Activated naive CD4-positive, alpha-beta T cell treated with anti-CD3 and anti-CD28 coated beads, Interleukin-2, amount 10 ng/mL, durations not matched to agents 7 days and 5 days (primary cell): ENCODE results near the gene HHLA2.
A peak's percentile ranks its signal among the peaks of the same experiment; 100 is the strongest.

Experiments used
- CTCF ChIA-PET: fragments of 350-600 bp; sonication (Branson Sonifier 250); formaldehyde crosslinking; loops from one replicate; lab custom pipeline; 2021; ENCODE audit warnings: antibody characterized with exemption; lab: Charles Lee
- DNase-seq: peaks from one replicate; pipeline ENCODE4 v3.0.0-alpha.2; 2020
- H3K27ac Mint-ChIP-seq: one replicate; pipeline ENCODE4 v1.8.0; 2021; ENCODE audit warnings: mild to moderate bottlenecking, moderate library complexity, mixed read lengths
- H3K27me3 Mint-ChIP-seq: one replicate; pipeline ENCODE4 v1.8.0; 2021; ENCODE audit warnings: mild to moderate bottlenecking, mixed read lengths
- H3K36me3 Mint-ChIP-seq: one replicate; pipeline ENCODE4 v1.8.0; 2021; ENCODE audit warnings: mixed read lengths
- H3K4me1 Mint-ChIP-seq: one replicate; pipeline ENCODE4 v1.8.0; 2021; ENCODE audit warnings: mixed read lengths
- H3K4me3 Mint-ChIP-seq: one replicate; pipeline ENCODE4 v1.8.0; 2021; ENCODE audit warnings: mild to moderate bottlenecking, moderate library complexity, mixed read lengths
- H3K9me3 Mint-ChIP-seq: one replicate; pipeline ENCODE4 v1.8.0; 2021; ENCODE audit warnings: mixed read lengths

The HHLA2 gene

DNA sequence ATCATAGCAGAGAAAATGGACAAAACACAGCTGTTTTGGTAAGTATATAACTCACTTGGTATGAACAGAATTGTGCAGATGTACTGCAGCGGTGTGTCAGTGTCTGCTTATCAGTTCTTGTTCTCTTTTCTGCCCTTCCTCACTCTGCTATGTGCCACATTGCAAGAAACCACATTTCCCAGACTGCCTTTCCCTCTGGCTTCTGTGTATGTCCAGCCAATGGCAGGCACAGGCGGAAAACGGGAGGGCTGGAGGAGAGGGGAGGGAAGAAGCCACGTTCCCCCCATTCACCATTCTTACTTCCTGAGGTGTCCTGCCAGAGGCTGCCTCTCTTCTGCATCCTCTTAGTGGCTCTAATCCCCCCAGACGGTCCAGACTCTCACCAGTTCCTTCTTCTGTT lies 15.4 kb downstream of the HHLA2 start:
- CTCF ChIA-PET = interaction anchor here (1.2 kb wide), 1 partner anchor 10 kb away, joined by 4 read pairs; no protein-coding TSS in a partner anchor
- peaks cover 35% of the 10 kb centered on the region for H3K36me3 Mint-ChIP-seq
- no peak for DNase-seq

DNA sequence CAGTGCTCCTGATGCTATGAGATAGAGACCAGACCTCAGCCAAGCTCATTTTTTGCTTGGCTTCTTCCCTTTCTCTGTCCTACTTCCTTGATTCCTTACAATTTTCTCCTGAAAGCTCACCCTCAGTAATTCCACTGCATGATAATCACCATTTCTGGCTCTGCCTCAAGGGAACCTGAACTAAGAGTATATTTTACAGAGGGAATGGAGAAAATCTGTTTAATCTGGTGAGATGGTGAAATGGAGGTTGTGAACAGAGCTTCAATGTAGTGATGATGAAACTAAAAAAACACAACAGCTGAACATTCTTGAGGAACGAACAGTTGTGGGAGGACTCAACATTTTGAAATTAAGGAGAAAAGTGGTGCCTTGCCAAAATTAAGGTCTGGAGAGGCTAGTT lies 16.3 kb downstream of the HHLA2 start:
- Mint-ChIP-seq H3K9me3 (peaks cover 8% of the 10 kb centered on the region), H3K4me1 (no peaks in the 10 kb centered on the region), H3K36me3 (peaks cover 37% of the 10 kb centered on the region), H3K27me3 (peaks cover 10% of the 10 kb centered on the region), H3K27ac (no peak overlapping the region), H3K4me3 (no peak overlapping the region)
- DNase-seq = no peak
- CTCF ChIA-PET = no interaction called here

More for the DNA sequence above, 15.4 kb downstream of the HHLA2 start:
- peaks cover 10% of the 10 kb centered on the region for H3K27me3 Mint-ChIP-seq
- no peak overlapping the region for H3K4me3 Mint-ChIP-seq
- H3K9me3 Mint-ChIP-seq = peaks cover 8% of the 10 kb centered on the region
- H3K27ac Mint-ChIP-seq = no peak overlapping the region
- H3K4me1 Mint-ChIP-seq = no peaks in the 10 kb centered on the region

DNA sequence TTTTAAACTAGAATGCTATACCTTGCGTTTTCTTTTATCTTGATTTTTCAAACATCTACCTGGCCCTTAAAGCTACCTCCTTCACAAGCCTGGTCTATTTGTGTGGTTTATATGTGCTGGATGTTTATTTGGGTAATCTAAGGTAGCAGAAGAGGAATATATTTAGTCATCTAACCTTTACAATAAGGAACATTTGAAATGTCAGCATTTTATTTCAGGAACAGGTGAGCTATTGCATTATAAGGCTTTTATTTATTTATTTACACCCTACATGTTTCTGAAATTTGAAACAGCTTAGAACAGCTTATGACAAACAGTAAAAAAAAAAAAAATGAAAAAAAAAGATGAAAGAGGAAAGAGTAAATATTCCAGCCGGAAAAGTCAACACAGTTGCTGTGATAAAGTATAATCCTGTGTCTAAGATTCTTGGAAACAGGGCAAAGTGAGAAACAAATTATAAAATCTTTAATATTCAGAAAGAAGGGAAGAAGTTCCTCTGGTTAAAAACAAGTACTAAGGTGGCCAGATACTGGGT lies 19.5 kb downstream of the HHLA2 start:
- DNase-seq = no peak
- H3K27me3 Mint-ChIP-seq = peaks cover 10% of the 10 kb centered on the region
- no peaks in the 10 kb centered on the region for H3K9me3 Mint-ChIP-seq
- peaks cover 26% of the 10 kb centered on the region for H3K36me3 Mint-ChIP-seq
- CTCF ChIA-PET = interaction anchor here (0.7 to 1.2 kb wide), 3 partner anchors 13 to 163 kb away, joined by 3 to 5 read pairs (median 3); no protein-coding TSS in a partner anchor
- H3K27ac Mint-ChIP-seq = no peak overlapping the region
- H3K4me1 Mint-ChIP-seq = peaks cover 13% of the 10 kb centered on the region
- no peak overlapping the region for H3K4me3 Mint-ChIP-seq

DNA sequence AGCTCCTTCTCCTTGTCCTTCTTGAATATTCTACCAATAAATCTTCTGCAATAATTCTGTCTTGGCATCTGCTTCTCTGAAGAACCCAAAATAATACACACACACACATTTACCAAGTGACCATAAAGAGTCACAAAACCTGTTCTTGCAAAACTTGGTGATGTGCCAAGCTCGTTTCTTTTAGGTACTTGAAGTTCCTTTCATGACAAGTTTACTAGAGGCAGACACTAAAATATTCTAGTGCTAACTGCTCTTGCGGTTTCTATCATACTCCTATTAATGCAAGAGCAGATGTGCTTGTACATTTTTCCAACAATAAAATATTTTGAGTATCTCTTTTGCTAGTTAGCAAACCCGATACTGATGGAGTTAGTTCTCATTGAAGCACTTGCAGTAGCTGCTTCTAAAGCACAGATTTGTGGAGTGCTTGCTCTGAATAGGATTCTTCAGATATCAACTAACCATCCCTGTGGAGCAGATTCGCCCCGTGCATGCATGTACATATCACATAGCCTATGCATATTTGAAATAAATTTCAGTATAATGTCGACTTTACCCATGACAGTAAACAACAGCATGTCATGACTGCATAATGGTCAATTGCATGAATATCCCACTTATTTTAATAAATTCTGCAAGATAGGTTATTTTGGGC lies 23.2 kb downstream of the HHLA2 start:
- Mint-ChIP-seq H3K9me3 (no peaks in the 10 kb centered on the region), H3K4me1 (peaks cover 28% of the 10 kb centered on the region), H3K27ac (no peak overlapping the region), H3K4me3 (no peak overlapping the region), H3K36me3 (peaks cover 18% of the 10 kb centered on the region), H3K27me3 (no peaks in the 10 kb centered on the region)
- DNase-seq = no peak
- CTCF ChIA-PET = interaction anchor here (1.1 kb wide), 1 partner anchor 166 kb away, joined by 3 read pairs; no protein-coding TSS in a partner anchor

DNA sequence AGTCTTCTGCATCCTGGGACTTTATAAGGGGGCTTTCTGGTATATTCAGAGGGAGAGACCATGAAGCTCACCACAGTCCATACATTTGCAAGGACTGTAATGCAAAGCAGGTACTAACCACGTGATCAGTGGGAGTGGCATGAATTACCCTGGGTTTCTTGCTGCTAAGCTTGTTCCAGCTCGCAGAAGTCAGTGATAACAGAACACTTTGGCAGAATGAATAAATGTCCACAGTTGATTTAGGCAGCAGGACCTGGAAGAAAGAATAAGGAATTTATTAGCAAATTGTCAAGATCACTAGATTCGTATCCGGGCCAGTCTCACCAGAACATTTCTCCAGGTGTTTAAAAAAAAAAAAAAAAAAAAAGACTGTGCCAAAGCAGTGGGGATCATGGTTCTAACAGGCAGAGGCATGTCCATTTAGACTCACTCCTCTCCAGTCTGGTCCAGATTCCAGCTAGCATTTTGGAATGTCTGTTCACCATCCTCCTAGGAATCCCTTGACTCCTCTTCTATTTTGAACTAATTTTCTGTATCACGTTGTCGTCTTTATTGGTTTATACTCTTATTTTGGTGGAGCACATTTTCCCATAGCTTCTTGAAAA lies 24.5 kb downstream of the HHLA2 start:
- peaks cover 33% of the 10 kb centered on the region for H3K4me1 Mint-ChIP-seq
- H3K27me3 Mint-ChIP-seq = no peaks in the 10 kb centered on the region
- no peak overlapping the region for H3K27ac Mint-ChIP-seq
- DNase-seq = no peak
- CTCF ChIA-PET = interaction anchor here (2.0 kb wide), 1 partner anchor 9 kb away, joined by 4 read pairs; no protein-coding TSS in a partner anchor
- peaks cover 7% of the 10 kb centered on the region for H3K9me3 Mint-ChIP-seq
- no peak overlapping the region for H3K4me3 Mint-ChIP-seq
- H3K36me3 Mint-ChIP-seq = peaks cover 27% of the 10 kb centered on the region

DNA sequence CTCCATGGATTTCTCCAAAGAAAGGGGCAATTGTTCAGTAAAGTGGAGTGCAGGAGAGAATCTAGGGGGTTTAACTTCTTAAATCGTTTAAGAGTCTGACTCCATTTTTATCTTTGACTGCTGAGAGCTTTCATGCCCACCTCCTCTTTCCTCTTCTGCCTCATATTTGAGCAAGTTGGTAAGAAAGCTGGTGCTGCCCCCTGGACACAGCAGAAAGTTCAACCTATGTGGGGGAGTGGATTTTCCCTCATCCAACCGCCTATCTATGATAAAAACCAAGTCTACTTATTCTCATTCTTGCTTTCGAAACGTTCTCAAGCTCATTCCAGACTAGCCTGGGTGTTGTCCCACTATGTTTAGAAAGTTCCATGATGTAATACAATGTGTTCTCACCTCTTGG lies 26.0 kb downstream of the HHLA2 start:
- Mint-ChIP-seq H3K27ac (no peak overlapping the region), H3K36me3 (peaks cover 36% of the 10 kb centered on the region), H3K27me3 (no peaks in the 10 kb centered on the region), H3K9me3 (peaks cover 20% of the 10 kb centered on the region), H3K4me1 (peaks cover 44% of the 10 kb centered on the region), H3K4me3 (no peak overlapping the region)
- CTCF ChIA-PET = interaction anchor here (1.0 to 2.0 kb wide), 4 partner anchors 11 to 169 kb away, joined by 3 to 6 read pairs (median 4); no protein-coding TSS in a partner anchor
- DNase-seq = no peak

DNA sequence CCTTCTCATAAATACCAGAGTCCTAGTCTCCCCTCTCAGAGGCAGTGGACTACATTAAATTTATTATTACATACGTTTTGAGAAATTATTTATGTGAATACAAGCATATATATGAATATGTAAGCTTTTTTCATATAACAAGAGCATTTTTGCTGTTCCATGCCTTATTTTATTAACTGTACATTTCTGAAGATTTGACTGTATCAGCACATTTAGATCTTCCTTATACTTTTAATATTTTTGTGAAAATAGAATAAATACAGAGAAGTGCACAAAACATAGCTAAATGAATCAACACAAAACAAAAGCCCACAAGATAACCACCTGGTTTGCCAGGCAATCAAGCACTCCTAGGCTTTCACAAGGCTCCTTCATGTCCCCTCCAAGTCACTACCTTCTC lies 27.8 kb downstream of the HHLA2 start:
- Mint-ChIP-seq H3K27me3 (no peaks in the 10 kb centered on the region), H3K9me3 (peaks cover 23% of the 10 kb centered on the region), H3K4me1 (peaks cover 54% of the 10 kb centered on the region), H3K36me3 (peaks cover 40% of the 10 kb centered on the region), H3K4me3 (no peak overlapping the region), H3K27ac (no peak overlapping the region)
- no peak for DNase-seq
- CTCF ChIA-PET = no interaction called here

DNA sequence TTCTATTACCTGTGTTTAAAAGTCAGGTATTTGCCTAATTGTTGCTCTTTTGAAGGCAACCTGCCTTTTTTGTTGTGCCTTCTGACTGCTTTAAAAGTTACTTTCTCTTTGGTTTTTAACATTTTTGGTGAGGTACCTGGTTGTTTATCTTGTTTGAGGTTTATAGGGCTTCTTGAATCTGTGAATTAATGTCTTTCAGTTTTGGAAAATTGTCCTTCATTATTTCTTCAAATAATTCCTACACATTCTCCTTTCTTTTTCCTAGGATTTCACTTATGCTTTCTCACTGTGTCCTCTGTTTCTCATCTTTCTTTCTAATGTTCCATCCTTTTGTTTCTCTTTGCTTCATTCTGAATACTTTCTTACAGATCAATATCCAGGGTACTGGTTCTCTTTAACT lies 30.8 kb downstream of the HHLA2 start:
- Mint-ChIP-seq H3K4me3 (no peak overlapping the region), H3K9me3 (peaks cover 30% of the 10 kb centered on the region), H3K27me3 (no peaks in the 10 kb centered on the region), H3K4me1 (peaks cover 63% of the 10 kb centered on the region), H3K27ac (peak overlapping the region; percentile 39), H3K36me3 (peaks cover 51% of the 10 kb centered on the region)
- DNase-seq = no peak
- CTCF ChIA-PET = no interaction called here

DNA sequence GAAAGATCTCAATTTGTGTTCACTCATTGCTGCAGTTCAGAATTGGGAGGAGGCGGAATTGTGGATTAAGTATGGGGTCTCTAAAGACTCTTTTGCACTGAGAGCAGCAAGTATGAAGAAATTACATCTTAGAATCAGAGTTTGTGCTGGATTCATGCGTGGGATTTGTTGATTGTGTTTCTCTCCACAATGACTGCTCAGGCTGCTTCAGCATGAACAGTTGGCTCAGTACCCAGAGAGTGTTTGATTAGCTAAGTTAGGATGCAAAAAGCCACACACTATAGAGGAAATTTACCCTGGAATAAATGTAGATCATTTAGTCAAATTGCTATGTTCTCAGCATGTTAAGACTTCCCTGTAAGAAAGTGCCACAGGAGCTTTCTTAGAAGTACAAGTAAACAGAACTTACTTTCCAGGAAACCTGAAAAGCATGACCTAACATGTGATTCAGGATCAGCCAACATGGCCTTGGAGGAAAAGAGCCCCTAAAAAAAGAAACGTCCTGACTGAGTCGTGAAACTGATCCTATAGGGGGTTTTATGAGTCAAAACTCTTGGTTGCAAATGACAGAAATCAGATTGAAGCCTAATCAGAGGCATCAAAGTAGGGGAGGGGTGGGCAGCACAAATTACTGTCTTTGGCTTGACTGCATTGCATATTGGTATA lies 32.6 kb downstream of the HHLA2 start:
- no peak overlapping the region for H3K4me3 Mint-ChIP-seq
- CTCF ChIA-PET = no interaction called here
- H3K27ac Mint-ChIP-seq = peak overlapping the region; percentile 85
- no peaks in the 10 kb centered on the region for H3K27me3 Mint-ChIP-seq
- peaks cover 54% of the 10 kb centered on the region for H3K36me3 Mint-ChIP-seq
- DNase-seq = peak; percentile 31
- peaks cover 57% of the 10 kb centered on the region for H3K4me1 Mint-ChIP-seq
- peaks cover 30% of the 10 kb centered on the region for H3K9me3 Mint-ChIP-seq

DNA sequence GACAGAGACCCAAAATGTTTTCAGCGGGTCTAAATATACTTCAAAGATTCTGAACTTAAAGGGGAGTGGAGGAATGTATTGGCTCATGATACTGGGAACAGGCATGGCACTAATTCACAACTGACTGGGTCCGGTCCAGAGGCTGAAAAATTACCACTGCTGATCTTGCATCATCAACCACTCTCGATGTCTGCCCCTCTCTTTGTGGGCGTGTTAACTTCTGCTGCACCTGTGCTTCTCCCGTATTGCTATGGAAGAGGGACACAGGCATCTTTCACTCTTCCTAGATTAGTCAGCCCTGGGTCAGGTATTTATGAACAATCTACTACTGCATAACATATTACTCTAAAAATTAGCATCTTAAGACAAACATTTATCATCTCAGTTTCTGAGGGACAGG lies 33.2 kb downstream of the HHLA2 start:
- no peak for DNase-seq
- Mint-ChIP-seq H3K27ac (peak overlapping the region; percentile 85), H3K27me3 (no peaks in the 10 kb centered on the region), H3K9me3 (peaks cover 30% of the 10 kb centered on the region), H3K4me3 (no peak overlapping the region), H3K36me3 (peaks cover 52% of the 10 kb centered on the region), H3K4me1 (peaks cover 57% of the 10 kb centered on the region)
- CTCF ChIA-PET = interaction anchor here (0.7 kb wide), 1 partner anchor 14 kb away, joined by 3 read pairs; no protein-coding TSS in a partner anchor

DNA sequence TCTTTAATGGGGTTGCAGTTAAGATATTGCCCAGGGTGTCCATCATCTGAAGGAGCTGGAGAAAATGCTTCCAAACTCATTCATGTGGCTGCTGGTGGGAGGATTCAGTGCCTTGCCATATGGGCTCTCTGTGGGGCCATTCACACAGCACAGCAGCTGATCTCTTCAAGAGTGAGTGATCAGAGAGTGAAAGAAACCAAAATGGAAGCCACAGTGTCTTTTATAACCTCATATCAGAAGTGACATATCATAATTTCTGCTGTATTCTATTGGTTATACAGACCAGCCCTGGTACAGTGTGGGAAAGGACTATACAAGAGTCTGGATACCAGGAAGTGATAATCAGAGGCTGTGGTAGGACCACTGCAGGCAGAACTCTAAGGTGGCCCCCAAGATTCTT lies 33.6 kb downstream of the HHLA2 start:
- CTCF ChIA-PET = interaction anchor here (0.7 kb wide), 1 partner anchor 14 kb away, joined by 3 read pairs; no protein-coding TSS in a partner anchor
- peaks cover 30% of the 10 kb centered on the region for H3K9me3 Mint-ChIP-seq
- no peak overlapping the region for H3K4me3 Mint-ChIP-seq

DNA sequence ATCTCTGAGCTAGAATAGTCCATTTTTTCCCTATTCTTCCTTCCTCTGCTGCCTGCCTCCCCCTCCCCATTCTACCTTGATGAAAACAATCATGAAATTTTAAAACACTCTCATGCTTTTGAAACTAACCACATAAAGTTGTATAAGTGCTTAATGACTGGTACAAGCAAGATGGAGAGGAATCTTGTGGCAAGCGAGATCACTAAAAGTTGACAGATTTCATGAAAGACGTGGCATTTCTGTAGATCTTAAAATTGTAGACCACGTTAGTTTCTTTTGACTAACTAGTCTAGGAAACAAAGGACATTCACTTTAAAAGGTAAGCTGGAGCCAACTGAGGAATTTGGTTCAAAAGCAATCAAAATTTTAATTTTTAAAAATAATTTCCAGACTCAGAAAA lies 35.4 kb downstream of the HHLA2 start:
- no peak overlapping the region for H3K4me3 Mint-ChIP-seq
- CTCF ChIA-PET = no interaction called here

More for the DNA sequence above, 33.6 kb downstream of the HHLA2 start:
- Mint-ChIP-seq H3K27me3 (no peaks in the 10 kb centered on the region), H3K27ac (peak overlapping the region; percentile 85), H3K4me1 (peaks cover 57% of the 10 kb centered on the region), H3K36me3 (peaks cover 49% of the 10 kb centered on the region)
- no peak for DNase-seq

DNA sequence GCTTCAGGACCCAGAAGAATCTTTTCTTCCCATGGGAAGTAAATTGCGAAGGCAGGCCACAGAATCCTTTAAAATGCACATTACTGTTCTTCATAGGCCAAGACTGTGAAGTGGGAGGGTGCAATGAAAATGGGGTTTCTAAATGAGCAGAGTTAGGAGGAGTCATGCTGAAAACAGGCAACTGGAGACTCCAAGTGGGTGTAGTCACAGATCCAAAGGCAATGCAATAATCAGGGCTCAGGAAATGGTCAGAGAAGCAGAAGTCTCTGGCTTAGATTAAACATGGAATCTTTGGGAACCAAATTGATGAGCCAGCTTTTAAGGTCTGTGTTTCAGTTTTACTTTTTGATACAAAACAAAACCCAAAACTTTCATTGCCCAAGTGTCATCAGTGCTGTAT lies 37.6 kb downstream of the HHLA2 start:
- Mint-ChIP-seq H3K36me3 (peaks cover 35% of the 10 kb centered on the region), H3K4me1 (peaks cover 26% of the 10 kb centered on the region), H3K9me3 (peaks cover 7% of the 10 kb centered on the region), H3K27ac (no peak overlapping the region), H3K4me3 (no peak overlapping the region), H3K27me3 (no peaks in the 10 kb centered on the region)
- DNase-seq = no peak
- CTCF ChIA-PET = no interaction called here

More for the DNA sequence above, 35.4 kb downstream of the HHLA2 start:
- Mint-ChIP-seq H3K4me1 (peaks cover 47% of the 10 kb centered on the region), H3K9me3 (peaks cover 15% of the 10 kb centered on the region), H3K27me3 (no peaks in the 10 kb centered on the region), H3K36me3 (peaks cover 39% of the 10 kb centered on the region), H3K27ac (no peak overlapping the region)
- no peak for DNase-seq

DNA sequence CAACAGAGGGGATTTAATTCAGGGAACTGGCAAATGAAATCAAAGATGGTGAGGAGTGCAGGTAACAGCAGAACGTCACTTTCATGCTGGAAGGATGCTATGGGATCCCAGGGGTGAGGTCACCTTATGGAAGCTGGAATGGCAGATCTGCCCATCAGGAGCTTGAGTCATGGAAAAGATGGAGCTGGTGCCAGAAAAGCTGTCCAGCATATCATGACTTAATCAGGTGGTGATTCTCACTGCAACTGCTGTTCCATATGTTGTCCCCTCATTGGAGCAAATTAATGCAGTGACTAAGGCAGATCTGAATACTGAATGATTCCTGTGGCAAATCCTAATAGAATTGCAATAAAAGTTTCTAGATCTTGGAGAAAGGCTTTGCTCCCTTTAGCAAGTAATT lies 38.4 kb downstream of the HHLA2 start:
- H3K27ac Mint-ChIP-seq = no peak overlapping the region
- no peak overlapping the region for H3K4me3 Mint-ChIP-seq
- peaks cover 31% of the 10 kb centered on the region for H3K36me3 Mint-ChIP-seq
- no peaks in the 10 kb centered on the region for H3K27me3 Mint-ChIP-seq
- H3K4me1 Mint-ChIP-seq = peaks cover 18% of the 10 kb centered on the region
- no peak for DNase-seq
- peaks cover 3% of the 10 kb centered on the region for H3K9me3 Mint-ChIP-seq
- CTCF ChIA-PET = no interaction called here
